Loucy (cell line): ENCODE results near the gene MCHR1.

ENCODE experiments used
- H2AFZ ChIP-seq: fragments of 200-600 bp; sonication (generic); 2 replicates; pipeline ENCODE4 v1.6.0; 2016; ENCODE audit warnings: antibody characterized with exemption, mild to moderate bottlenecking, low read length, moderate library complexity
- H3F3A ChIP-seq: fragments of 200-600 bp; 2 replicates; pipeline ENCODE4 v1.6.0; 2016; ENCODE audit warnings: antibody characterized with exemption, low read depth, mild to moderate bottlenecking
- H3K27me3 ChIP-seq: fragments of 200-600 bp; sonication (generic); 2 replicates; pipeline ENCODE4 v1.6.1; 2014; ENCODE audit warnings: low read length, mild to moderate bottlenecking; ENCODE audit not compliant: insufficient read depth, poor library complexity, severe bottlenecking
- H3K36me3 ChIP-seq: fragments of 200-600 bp; sonication (generic); 2 replicates; pipeline ENCODE4 v1.6.1; 2016; ENCODE audit warnings: low read length; ENCODE audit not compliant: insufficient read depth
- H3K4me1 ChIP-seq: fragments of 200-600 bp; sonication (generic); 2 replicates; pipeline ENCODE4 v1.5.1; 2014; ENCODE audit warnings: low read length, mild to moderate bottlenecking; ENCODE audit not compliant: insufficient read depth, poor library complexity, severe bottlenecking
- H3K4me2 ChIP-seq: fragments of 200-600 bp; sonication (generic); 2 replicates; pipeline ENCODE4 v1.6.0; 2014; ENCODE audit warnings: antibody characterized with exemption, low read length, low read depth, mild to moderate bottlenecking; ENCODE audit not compliant: poor library complexity, severe bottlenecking
- H3K4me3 ChIP-seq: fragments of 200-600 bp; sonication (generic); 2 replicates; pipeline ENCODE4 v1.5.1; 2014; ENCODE audit warnings: low read length, mild to moderate bottlenecking, mixed read lengths; ENCODE audit not compliant: poor library complexity, severe bottlenecking
- H3K79me2 ChIP-seq: fragments of 200-600 bp; sonication (generic); 2 replicates; pipeline ENCODE4 v1.6.1; 2014; ENCODE audit warnings: low read length; ENCODE audit not compliant: insufficient read depth
- H3K9ac ChIP-seq: fragments of 200-600 bp; sonication (generic); 2 replicates; pipeline ENCODE4 v1.6.0; 2014; ENCODE audit warnings: mild to moderate bottlenecking, low read depth, low read length, moderate library complexity; ENCODE audit not compliant: poor library complexity, severe bottlenecking
- H3K9me2 ChIP-seq: fragments of 200-600 bp; sonication (generic); replicated peaks from 2 replicates; pipeline ENCODE4 v1.6.1; 2016; ENCODE audit warnings: low read depth, low read length, mixed read lengths
- H3K9me3 ChIP-seq: fragments of 200-600 bp; sonication (generic); 2 replicates; pipeline ENCODE4 v1.6.1; 2014; ENCODE audit warnings: mild to moderate bottlenecking, antibody characterized with exemption, low read length, low read depth; ENCODE audit not compliant: insufficient read depth
- H4K20me1 ChIP-seq: fragments of 200-600 bp; sonication (generic); 2 replicates; pipeline ENCODE4 v1.6.0; 2014; ENCODE audit warnings: antibody characterized with exemption, low read length, mild to moderate bottlenecking; ENCODE audit not compliant: insufficient read depth, poor library complexity, severe bottlenecking
- CTCF ChIP-seq: fragments of 200-600 bp; sonication (generic); conservative IDR thresholded peaks from 2 replicates; pipeline ENCODE4 v1.5.1; 2014; ENCODE audit warnings: mild to moderate bottlenecking, antibody characterized with exemption, low read length
- EZH2phosphoT487 ChIP-seq: fragments of 200-600 bp; IDR thresholded peaks from 2 replicates; pipeline ENCODE4 v1.6.1; 2018; ENCODE audit warnings: antibody characterized with exemption, mild to moderate bottlenecking, moderate library complexity, borderline replicate concordance

Gene MCHR1

GRCh38 chr22:40709752-40710413 lies 30.6 kb downstream of the MCHR1 start:
- no peak overlapping the region for H3K4me2 ChIP-seq
- H3K79me2 ChIP-seq: no peaks in the 10 kb centered on the region
- no peaks in the 10 kb centered on the region for H3K36me3 ChIP-seq
- H3K4me1 ChIP-seq: peaks cover 29% of the 10 kb centered on the region
- TF ChIP-seq CTCF (no peak), EZH2phosphoT487 (no peak)
- no peaks in the 10 kb centered on the region for H3K9me2 ChIP-seq
- peak overlapping the region; percentile 29 for H3K9ac ChIP-seq
- no peaks in the 10 kb centered on the region for H3K27me3 ChIP-seq
- no peaks in the 10 kb centered on the region for H3K9me3 ChIP-seq
- H3K4me3 ChIP-seq: no peak overlapping the region
- no peaks in the 10 kb centered on the region for H3F3A ChIP-seq
- peak overlapping the region; percentile 71 for H2AFZ ChIP-seq
- H4K20me1 ChIP-seq: no peaks in the 10 kb centered on the region

DNA sequence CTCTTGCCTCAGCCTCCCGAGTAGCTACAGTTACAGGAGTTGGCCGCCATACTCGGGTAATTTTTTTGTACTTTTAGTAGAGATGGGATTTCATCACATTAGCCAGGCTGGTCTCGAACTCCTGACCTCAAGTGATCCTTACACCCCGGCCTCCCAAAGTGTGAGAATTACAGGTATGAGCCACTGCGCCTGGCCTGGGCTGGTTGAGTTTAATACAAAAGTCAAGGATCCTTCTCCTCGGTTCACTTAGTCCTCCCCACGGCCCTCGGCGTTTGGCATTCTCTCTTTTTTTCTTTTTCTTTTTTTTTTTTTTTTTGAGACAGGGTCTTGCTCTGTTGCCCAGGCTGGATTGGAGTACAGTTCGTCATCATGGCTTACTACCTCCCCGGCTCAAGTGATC lies 33.0 kb downstream of the MCHR1 start:
- Histone ChIP-seq H3K4me1 (peaks cover 29% of the 10 kb centered on the region), H3K27me3 (no peaks in the 10 kb centered on the region), H3K9me2 (no peaks in the 10 kb centered on the region), H4K20me1 (no peaks in the 10 kb centered on the region), H3F3A (no peaks in the 10 kb centered on the region), H2AFZ (no peak overlapping the region; the same call in 1 of the 2 replicates), H3K4me3 (no peak overlapping the region), H3K9ac (no peak overlapping the region), H3K9me3 (no peaks in the 10 kb centered on the region), H3K36me3 (no peaks in the 10 kb centered on the region), H3K4me2 (peak overlapping the region; percentile 68), H3K79me2 (no peaks in the 10 kb centered on the region)
- TF ChIP-seq CTCF (no peak), EZH2phosphoT487 (no peak)

DNA sequence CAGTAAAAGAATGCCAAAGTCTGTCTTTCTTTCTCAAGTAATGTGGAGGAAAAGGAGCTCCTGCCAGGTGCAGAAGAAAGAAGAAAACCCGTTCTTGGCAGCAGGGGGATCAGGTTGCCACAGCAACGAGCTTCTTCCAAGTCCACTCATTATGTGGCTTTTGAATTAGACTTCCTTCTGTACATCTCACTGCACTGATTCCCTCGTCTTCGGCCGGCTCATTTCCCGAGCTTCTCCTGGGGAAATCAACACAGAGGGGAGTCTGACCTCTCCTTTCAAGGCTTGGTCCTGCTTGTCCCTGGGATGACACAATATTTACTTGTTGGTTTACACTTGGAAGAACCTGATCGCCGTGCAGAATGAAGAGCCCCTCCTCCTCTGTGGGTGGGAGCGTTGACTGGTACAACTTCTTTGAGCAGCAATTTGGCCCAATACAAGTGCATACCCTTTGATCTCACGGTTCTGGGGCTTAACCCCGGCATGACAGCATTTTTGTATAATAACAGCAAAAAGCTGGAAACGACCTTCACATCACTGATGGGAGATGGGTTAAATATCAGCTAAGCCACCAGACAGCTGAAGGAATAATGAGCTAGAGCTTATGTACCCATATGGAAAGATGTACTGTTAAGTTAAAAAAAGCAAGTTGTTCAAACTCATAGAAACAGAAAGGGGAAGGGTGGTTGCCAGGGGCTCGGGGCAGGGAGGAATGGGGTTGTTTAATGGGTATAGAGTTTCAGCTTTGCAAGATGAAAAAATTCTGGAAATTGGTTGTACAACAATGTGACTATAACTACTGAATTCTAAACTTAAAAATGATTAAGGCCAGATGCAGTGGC lies 35.4 kb downstream of the MCHR1 start:
- H3K4me1 ChIP-seq: peaks cover 36% of the 10 kb centered on the region
- no peak overlapping the region for H3K9ac ChIP-seq
- H3K4me2 ChIP-seq: no peak overlapping the region
- no peaks in the 10 kb centered on the region for H3K9me2 ChIP-seq
- H3K36me3 ChIP-seq: no peaks in the 10 kb centered on the region
- no peaks in the 10 kb centered on the region for H4K20me1 ChIP-seq
- 0 out of 2 replicates have a peak overlapping the region, but pooled peaks have one; percentile 6 for H2AFZ ChIP-seq
- TF ChIP-seq CTCF (no peak), EZH2phosphoT487 (no peak)
- peaks cover 5% of the 10 kb centered on the region; the same call in 1 of the 2 replicates for H3F3A ChIP-seq
- H3K79me2 ChIP-seq: no peaks in the 10 kb centered on the region
- no peaks in the 10 kb centered on the region for H3K27me3 ChIP-seq
- no peaks in the 10 kb centered on the region for H3K9me3 ChIP-seq
- H3K4me3 ChIP-seq: no peak overlapping the region
